Aorta (tissue), 5 donors: ENCODE results near the gene ADRA1B. TPM values are rescaled to one million over a fixed set of nuclear protein-coding genes. Genes with fewer than 3 reads are reported as not detected.
"Not testable (repeated sequence)": the region's sequence is repeated elsewhere in the genome, so short reads cannot be mapped to it uniquely, and the experiment has no call there.

ENCODE experiments used
- ATAC-seq: fragments of 200-7000 bp; cut with Tn5 transposase; one replicate; pipeline ENCODE4 v1.9.1; 2022; ENCODE audit warnings: moderate library complexity; ENCODE audit not compliant: low FRiP score
- DNase-seq, 2 donors: peaks; one replicate each; pipeline ENCODE4 v3.0.0-alpha.2; 2020
- H3K27ac ChIP-seq, 2 donors: one replicate each; pipeline ENCODE4 v1.5.1; 2013; ENCODE audit warnings: low read length in 2 of 2, mild to moderate bottlenecking in 2 of 2, moderate library complexity in 2 of 2, control low read depth in 1 of 2, inconsistent platforms in 1 of 2, low read depth in 1 of 2
- H3K27me3 ChIP-seq, 2 donors: one replicate each; pipeline ENCODE4 v1.6.1; 2013; ENCODE audit warnings: control low read depth in 1 of 2, low read length in 1 of 2, mild to moderate bottlenecking in 1 of 2, moderate library complexity in 1 of 2; ENCODE audit not compliant: insufficient read depth in 2 of 2, control insufficient read depth in 1 of 2
- H3K36me3 ChIP-seq, 2 donors: one replicate each; pipeline ENCODE4 v1.6.1; 2013; ENCODE audit warnings: control low read depth in 1 of 2, low read length in 1 of 2, mild to moderate bottlenecking in 1 of 2; ENCODE audit not compliant: insufficient read depth in 2 of 2, control insufficient read depth in 1 of 2
- H3K4me1 ChIP-seq, 2 donors: one replicate each; pipeline ENCODE4 v1.6.1; 2013; ENCODE audit warnings: low read length in 2 of 2, control low read depth in 1 of 2, mild to moderate bottlenecking in 1 of 2, moderate library complexity in 1 of 2; ENCODE audit not compliant: insufficient read depth in 2 of 2, control insufficient read depth in 1 of 2
- H3K4me3 ChIP-seq, 2 donors: one replicate each; pipeline ENCODE4 v1.5.1; 2013; ENCODE audit warnings: low read length in 2 of 2, control low read depth in 1 of 2, mild to moderate bottlenecking in 1 of 2
- H3K9me3 ChIP-seq: one replicate; pipeline ENCODE4 v1.6.1; 2013; ENCODE audit warnings: mild to moderate bottlenecking, low read length; ENCODE audit not compliant: control insufficient read depth
- WGBS, 2 donors: extraction: QIAGEN DNeasy Blood & Tissue Kit; methylation state at CpG; one replicate each; pipeline ENCODE4 v1.1.7; 2013; 5-methylcytosine and 5-hydroxymethylcytosine counted together
- intact Hi-C, 2 donors: fragments of 100-400 bp; cut with DNase I; formaldehyde crosslinking; loops; one replicate each; pipeline versions ENCODE4 v1.14.2 to v1.15.0; 2022
- polyA plus RNA-seq, 2 donors: library from polyadenylated mRNA; stranded (reverse); fragments of 200-250 nt; gene quantifications; one replicate each; pipeline ENCODE4 v1.2.3, GENCODE V29; 2013
- total RNA-seq, 2 donors: library from RNA; stranded (reverse); fragmentation: NEBNext Ultra II Directional; extraction: Animal tissue kit (Norgen Biotek cat#: 25700); gene quantifications; one replicate each; pipeline ENCODE4 v1.2.1, GENCODE V29; 2021
- donor health status: healthy with polysubstance abuse.
- donor health status: Bipolar disorder and iron deficiency.
- donor health status: DM: no; HTN: no; CAD: no.
- donor health status: DM: no; HTN: no; CAD: no.
- donor health status: DM: yes; HTN: yes; CAD: no.

Gene ADRA1B
- total and polyA plus RNA-seq, 4 donors: 3.8 to 16.0 (median 6.7) TPM

- no peak overlapping the region for H3K4me3 ChIP-seq
- intact Hi-C loops: no loop called here
- no peaks in the 10 kb centered on the region for H3K4me1 ChIP-seq
- peaks cover 0 to 4% of the 10 kb centered on the region in 2 donors for H3K36me3 ChIP-seq
- ATAC-seq: no peak
- WGBS, 2 donors: 82 to 84% methylated on average over 3 of the region's 3 CpGs
- no peaks in the 10 kb centered on the region for H3K27me3 ChIP-seq
- H3K27ac ChIP-seq: no peak overlapping the region
- DNase-seq: no peak
- peaks cover 3% of the 10 kb centered on the region for H3K9me3 ChIP-seq
Observed at GRCh38 chr5:159995907-159996306, 79.6 kb downstream of the ADRA1B start.

GRCh38 chr5:160001457-160001856 is 85.2 kb downstream of the ADRA1B start:
- ATAC-seq (no peak), DNase-seq (no peak)
- intact Hi-C loops: no loop called here
- H3K27me3 ChIP-seq: no peaks in the 10 kb centered on the region
- 38 to 50% methylated on average over 3 of the region's 3 CpGs for WGBS, 2 donors
- H3K27ac ChIP-seq: no peak overlapping the region
- H3K4me3 ChIP-seq: no peak overlapping the region
- no peaks in the 10 kb centered on the region for H3K9me3 ChIP-seq
- H3K36me3 ChIP-seq: no peaks in the 10 kb centered on the region
- no peaks in the 10 kb centered on the region for H3K4me1 ChIP-seq

GRCh38 chr5:160007514-160007913 is 91.2 kb downstream of the ADRA1B start:
- Histone ChIP-seq H3K27ac (no peak overlapping the region), H3K36me3 (no peaks in the 10 kb centered on the region), H3K4me3 (no peak overlapping the region), H3K9me3 (no peaks in the 10 kb centered on the region), H3K27me3 (no peaks in the 10 kb centered on the region), H3K4me1 (no peaks in the 10 kb centered on the region)
- ATAC-seq: no peak
- intact Hi-C loops: no loop called here
- 89 to 91% methylated on average over 3 of the region's 3 CpGs for WGBS, 2 donors
- no peak for DNase-seq

- H3K9me3 ChIP-seq, intact Hi-C loops, DNase-seq, H3K27ac ChIP-seq, ATAC-seq, H3K27me3 ChIP-seq, H3K4me3 ChIP-seq, H3K36me3 ChIP-seq, H3K4me1 ChIP-seq: not testable (repeated sequence)
- WGBS, 2 donors: 81 to 84% methylated on average over 14 of the region's 14 CpGs
Observed at GRCh38 chr5:160008529-160008876, 92.2 kb downstream of the ADRA1B start.

- WGBS, 2 donors: 0% methylated on average over 31 of the region's 31 CpGs
- intact Hi-C loops: no loop called here
- ATAC-seq: peak; percentile 98
Observed at GRCh38 chr5:160008877-160009590, 92.8 kb downstream of the ADRA1B start, which contains the start of gene TTC1. TTC1 (plus strand) TSS chr5:160009139; CDS start chr5:160010529, 1,390 bp downstream.

GRCh38 chr5:160009591-160009989 is 93.3 kb downstream of the ADRA1B start:
- peak overlapping the region in 1 of 2 donors; percentile 17 for H3K27ac ChIP-seq
- H3K9me3 ChIP-seq: no peaks in the 10 kb centered on the region
- peak overlapping the region; percentile 93 to 99 for H3K4me3 ChIP-seq
- ATAC-seq: no peak
- no peaks in the 10 kb centered on the region for H3K4me1 ChIP-seq
- no peaks in the 10 kb centered on the region for H3K27me3 ChIP-seq
- no peaks in the 10 kb centered on the region for H3K36me3 ChIP-seq
- DNase-seq: no peak
- intact Hi-C loops: no loop called here
- 1% methylated on average over 11 of the region's 11 CpGs for WGBS, 2 donors

More at GRCh38 chr5:160008877-160009590, 92.8 kb downstream of the ADRA1B start, which contains the start of gene TTC1:
- Histone ChIP-seq H3K4me1 (no peaks in the 10 kb centered on the region), H3K27ac (peak within 1 kb of the TSS; percentile 33 to 65), H3K27me3 (no peaks in the 10 kb centered on the region), H3K36me3 (no peaks in the 10 kb centered on the region), H3K4me3 (peak within 1 kb of the TSS; percentile 93 to 99), H3K9me3 (no peaks in the 10 kb centered on the region)
- peak; percentile 93 to 97 for DNase-seq

- ATAC-seq (no peak), DNase-seq (no peak)
- Histone ChIP-seq H3K4me3 (no peak overlapping the region), H3K27me3 (no peaks in the 10 kb centered on the region), H3K27ac (no peak overlapping the region), H3K36me3 (no peaks in the 10 kb centered on the region), H3K9me3 (no peaks in the 10 kb centered on the region), H3K4me1 (no peaks in the 10 kb centered on the region)
- intact Hi-C loops: loop anchor here in 1 of 2 donors (10.0 kb wide), 1 partner anchor 103 kb away; the partner anchor contains the start of gene PWWP2A
Observed at GRCh38 chr5:160011471-160011870, 95.2 kb downstream of the ADRA1B start.

GRCh38 chr5:160014197-160014596 is 97.9 kb downstream of the ADRA1B start:
- not testable (repeated sequence) for H3K4me3 ChIP-seq, H3K36me3 ChIP-seq, H3K27me3 ChIP-seq, H3K4me1 ChIP-seq, ATAC-seq, H3K27ac ChIP-seq, H3K9me3 ChIP-seq, DNase-seq
- WGBS, 2 donors: 88 to 92% methylated on average over 6 of the region's 6 CpGs
- intact Hi-C loops: loop anchor here in 1 of 2 donors (10.0 kb wide), 1 partner anchor 101 kb away; the partner anchor contains the start of gene PWWP2A
